Medulla oblongata (tissue), 1 donor: ENCODE results near the gene RPEL1.
"Not testable (repeated sequence)": the region's sequence is repeated elsewhere in the genome, so short reads cannot be mapped to it uniquely, and the experiment has no call there.

Experiments used
- DNase-seq: peaks from one replicate; pipeline ENCODE4 v3.0.0-alpha.2; 2015; ENCODE audit errors: extremely low spot score

Gene RPEL1

GRCh38 chr10:103245587-103245986, at the start of gene RPEL1:
TSS of gene RPEL1 (plus strand) at chr10:103245887. CDS start at chr10:103245997, 110 bp downstream.
- DNase-seq = not testable (repeated sequence)

DNA sequence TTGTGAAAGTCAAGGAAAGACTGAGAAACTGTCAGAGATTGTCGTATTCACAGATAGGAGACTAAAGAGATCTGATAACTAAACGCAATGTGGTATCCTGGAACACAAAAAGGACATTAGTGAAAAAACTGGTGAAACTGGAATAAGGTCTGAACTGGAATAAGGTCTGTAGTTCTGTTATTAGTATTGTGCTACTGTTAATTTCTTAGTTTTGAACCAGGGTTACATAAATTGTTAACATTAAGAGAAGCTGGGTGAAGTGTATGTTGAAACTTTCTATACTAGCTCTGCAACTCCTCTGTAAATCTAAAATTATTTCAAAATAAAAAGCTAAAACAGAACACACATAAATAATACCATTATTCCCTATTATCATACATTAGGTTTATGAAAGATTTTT, 49.2 kb upstream of the RPEL1 start:
- no peak for DNase-seq

DNA sequence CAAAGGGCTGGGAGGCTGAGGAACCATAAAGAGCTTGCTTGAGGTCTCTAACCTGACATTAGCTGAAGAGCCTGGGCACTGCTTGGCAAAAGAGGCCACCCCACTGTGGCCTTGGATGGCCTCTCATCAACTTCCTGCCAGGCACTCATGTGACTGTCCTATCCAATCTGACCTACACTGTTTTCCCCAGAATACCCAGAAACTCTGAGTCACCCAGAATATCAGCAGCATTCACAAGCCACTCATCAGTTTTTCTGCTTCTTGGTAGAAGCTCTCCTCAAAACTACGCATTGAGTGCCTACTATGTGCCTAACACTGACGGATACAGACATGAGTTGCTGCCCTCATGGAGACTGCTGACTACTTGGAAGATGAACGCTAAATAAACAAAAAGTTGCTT, 48.5 kb upstream of the RPEL1 start:
- DNase-seq = peak; percentile 76

DNA sequence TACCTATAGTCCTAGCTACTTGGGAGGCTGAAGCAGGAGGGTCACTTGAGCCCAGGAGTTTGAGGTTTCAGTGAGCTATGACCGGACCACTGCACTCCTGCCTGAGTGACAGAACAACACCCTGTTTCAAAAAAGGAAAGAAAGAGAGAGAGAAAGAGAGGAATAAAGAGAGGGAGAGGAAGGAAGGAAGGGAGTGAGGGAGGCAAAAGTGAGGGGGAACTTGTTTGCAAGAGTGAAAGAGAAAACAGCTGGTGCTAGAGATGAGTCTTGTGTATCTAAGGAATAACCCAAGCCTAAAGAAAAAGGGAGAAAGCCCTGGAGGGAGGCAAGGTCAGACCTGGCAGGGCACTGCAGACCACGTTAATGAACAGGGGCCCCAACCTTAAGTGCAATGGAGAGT, 47.8 kb upstream of the RPEL1 start:
- no peak for DNase-seq

GRCh38 chr10:103198648-103199047, 47.0 kb upstream of the RPEL1 start:
- DNase-seq = no peak

- no peak for DNase-seq
Measured at GRCh38 chr10:103199488-103199887, 46.2 kb upstream of the RPEL1 start.

- DNase-seq = no peak
Measured at GRCh38 chr10:103202319-103202718, 43.4 kb upstream of the RPEL1 start.

DNA sequence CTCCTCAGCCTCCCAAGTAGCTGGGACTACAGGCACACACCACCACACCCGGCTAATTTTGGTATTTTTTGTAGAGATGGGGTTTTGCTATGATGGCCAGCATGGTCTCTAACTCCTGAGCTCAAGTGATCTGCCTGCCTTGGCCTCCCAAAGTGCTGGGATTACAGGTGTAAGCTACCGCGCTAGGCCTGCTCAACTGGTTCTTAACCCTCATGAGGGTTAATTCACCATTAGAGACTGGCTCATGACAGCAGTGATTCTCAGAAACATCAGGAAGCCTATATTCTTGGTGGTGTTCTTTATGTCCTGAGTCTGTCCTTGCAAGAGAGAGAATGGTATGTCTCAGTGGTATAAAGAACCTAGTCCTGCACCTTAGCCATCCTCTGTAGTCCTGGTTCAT, 42.2 kb upstream of the RPEL1 start:
- DNase-seq = no peak

- no peak for DNase-seq
Measured at GRCh38 chr10:103204353-103205255, 41.1 kb upstream of the RPEL1 start.

DNA sequence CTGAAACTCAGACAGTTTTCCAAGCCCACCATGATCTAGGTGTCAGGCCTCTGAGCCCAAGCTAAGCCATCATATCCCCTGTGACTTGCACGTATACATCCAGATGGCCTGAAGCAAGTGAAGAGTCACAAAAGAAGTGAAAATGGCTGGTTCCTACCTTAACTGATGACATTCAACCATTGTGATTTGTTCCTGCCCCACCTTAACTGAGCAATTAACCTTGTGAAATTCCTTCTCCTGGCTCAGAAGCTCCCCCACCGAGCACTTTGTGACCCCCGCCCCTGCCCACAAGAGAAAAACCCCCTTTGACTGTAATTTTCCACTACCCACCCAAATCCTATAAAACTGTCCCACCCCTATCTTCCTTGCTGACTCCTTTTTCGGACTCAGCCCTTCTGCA, 40.3 kb upstream of the RPEL1 start:
- DNase-seq = not testable (repeated sequence)

DNA sequence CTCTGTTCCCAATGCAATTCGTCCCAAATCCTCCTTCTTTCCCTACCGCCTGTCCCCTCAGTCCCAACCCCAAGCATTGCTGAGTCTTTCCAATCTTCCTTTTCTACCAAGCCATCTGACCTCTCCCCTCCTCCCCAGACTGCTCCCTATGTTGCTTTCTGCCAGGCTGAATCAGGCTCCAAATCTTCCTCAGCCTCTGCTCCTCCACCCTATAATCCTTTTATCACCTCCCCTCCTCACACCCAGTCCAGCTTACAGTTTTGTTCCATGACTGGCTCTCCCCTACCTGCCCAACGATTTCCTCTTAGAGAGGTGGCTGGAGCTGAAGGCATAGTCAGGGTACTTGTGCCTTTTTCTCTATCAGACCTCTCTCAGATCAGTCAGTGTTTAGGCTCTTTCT, 39.0 kb upstream of the RPEL1 start:
- not testable (repeated sequence) for DNase-seq

- DNase-seq = no peak
Measured at GRCh38 chr10:103207141-103207540, 38.5 kb upstream of the RPEL1 start.

- DNase-seq = not testable (repeated sequence)
Measured at GRCh38 chr10:103207643-103208042, 38.0 kb upstream of the RPEL1 start.

- not testable (repeated sequence) for DNase-seq
Measured at GRCh38 chr10:103210262-103210661, 35.4 kb upstream of the RPEL1 start.

DNA sequence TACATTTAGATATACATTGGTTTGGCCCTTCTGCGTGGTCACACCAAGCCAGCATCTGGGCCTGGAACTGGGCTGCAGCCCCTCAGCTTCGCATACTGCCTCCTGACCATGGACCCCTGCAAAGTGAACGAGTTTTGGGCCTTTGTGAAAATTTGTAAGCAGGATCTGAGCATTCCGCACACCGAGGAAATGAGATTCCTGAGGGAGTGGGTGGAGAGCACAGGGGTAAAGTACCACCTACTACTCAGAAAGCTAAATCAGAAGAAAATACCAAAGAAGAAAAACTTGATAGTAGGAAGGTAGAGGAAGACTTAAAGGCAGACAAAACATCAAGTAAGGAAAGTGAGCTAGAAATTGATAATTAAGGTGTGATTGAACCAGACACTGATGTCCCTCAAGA, 30.1 kb upstream of the RPEL1 start:
- DNase-seq = no peak

- not testable (repeated sequence) for DNase-seq
Measured at GRCh38 chr10:103216362-103216761, 29.3 kb upstream of the RPEL1 start.

DNA sequence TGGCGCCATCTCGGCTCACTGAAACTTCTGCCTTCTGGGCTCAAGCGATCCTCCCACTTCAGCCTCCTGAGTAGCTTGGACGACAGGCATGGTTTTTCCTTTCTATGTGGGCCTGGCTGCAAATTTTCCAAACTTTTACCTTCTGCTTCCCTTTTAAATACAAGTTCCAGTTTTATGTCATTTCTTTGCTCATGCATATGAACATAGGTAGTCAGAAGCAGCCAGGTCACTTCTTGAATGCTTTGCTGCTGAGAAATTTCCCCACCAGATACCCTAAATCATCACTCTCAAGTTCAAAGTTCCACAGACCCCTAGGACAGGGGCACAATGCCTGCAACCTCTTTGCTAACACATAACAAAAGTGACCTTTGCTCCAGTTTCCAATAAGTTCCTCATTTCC, 21.6 kb upstream of the RPEL1 start:
- no peak for DNase-seq

GRCh38 chr10:103224721-103225120, 21.0 kb upstream of the RPEL1 start:
- DNase-seq = not testable (repeated sequence)

GRCh38 chr10:103225939-103226338, 19.7 kb upstream of the RPEL1 start:
- no peak for DNase-seq

DNA sequence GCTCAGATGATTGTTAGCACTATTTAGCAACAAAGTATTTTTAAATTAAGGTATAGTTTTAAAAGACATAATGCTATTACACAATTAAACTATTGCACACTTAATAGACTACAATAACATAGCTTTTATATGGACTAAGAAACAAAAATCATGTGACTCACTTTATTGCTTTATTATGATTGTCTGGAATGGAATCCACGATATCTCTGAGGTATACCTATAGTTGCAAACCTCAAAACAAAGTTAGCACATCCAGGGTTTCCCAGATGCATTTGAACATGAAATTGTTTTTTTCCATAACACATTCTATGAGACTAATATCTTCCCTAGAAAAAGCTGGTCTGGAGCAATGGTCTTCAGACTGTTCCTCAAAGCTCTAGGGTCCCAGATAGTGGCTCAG, 18.3 kb upstream of the RPEL1 start:
- DNase-seq = no peak

- no peak for DNase-seq
Measured at GRCh38 chr10:103231047-103231551, 14.6 kb upstream of the RPEL1 start.

- DNase-seq = no peak
Measured at GRCh38 chr10:103232131-103232673, 13.5 kb upstream of the RPEL1 start.
